Fibroblast of peridontal ligament (primary cell): ENCODE results near the gene OTOA.
"Not testable (repeated sequence)": the region's sequence is repeated elsewhere in the genome, so short reads cannot be mapped to it uniquely, and the experiment has no call there.

ENCODE experiments used
- DNase-seq: peaks from one replicate; pipeline ENCODE4 v3.0.0-alpha.2; 2010; ENCODE audit errors: extremely low read depth

The OTOA gene

GRCh38 chr16:21674456-21674855 lies 10.7 kb downstream of the OTOA start:
- DNase-seq, result not testable (repeated sequence)

DNA sequence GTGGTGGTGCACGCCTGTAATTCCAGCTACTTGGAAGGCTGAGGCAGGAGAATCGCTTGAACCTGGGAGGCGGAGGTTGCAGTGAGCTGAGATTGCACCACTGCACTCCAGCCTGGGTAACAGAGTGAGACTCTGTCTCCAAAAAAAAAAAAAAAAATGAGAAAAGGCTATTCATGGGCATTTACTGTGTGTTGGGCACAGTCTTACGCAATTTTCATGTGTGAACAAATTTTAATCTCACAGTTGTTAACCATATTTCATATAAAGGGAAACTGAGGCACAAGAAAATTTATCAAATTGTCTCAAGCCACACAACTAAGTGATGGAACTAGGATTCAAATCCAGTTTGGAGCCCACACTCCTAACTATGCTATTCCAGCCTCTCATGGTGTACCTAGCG lies 16.9 kb downstream of the OTOA start:
- not testable (repeated sequence) for DNase-seq

- DNase-seq, result no peak
Observed at GRCh38 chr16:21683184-21683583, 19.4 kb downstream of the OTOA start.

- DNase-seq, result no peak
Observed at GRCh38 chr16:21684199-21684598, 20.4 kb downstream of the OTOA start.

- DNase-seq, result no peak
Observed at GRCh38 chr16:21685034-21685455, 21.3 kb downstream of the OTOA start.

GRCh38 chr16:21689107-21689506 lies 25.3 kb downstream of the OTOA start:
- no peak for DNase-seq

GRCh38 chr16:21690967-21691366 lies 27.2 kb downstream of the OTOA start:
- not testable (repeated sequence) for DNase-seq

- no peak for DNase-seq
Observed at GRCh38 chr16:21694609-21695008, 30.8 kb downstream of the OTOA start.

DNA sequence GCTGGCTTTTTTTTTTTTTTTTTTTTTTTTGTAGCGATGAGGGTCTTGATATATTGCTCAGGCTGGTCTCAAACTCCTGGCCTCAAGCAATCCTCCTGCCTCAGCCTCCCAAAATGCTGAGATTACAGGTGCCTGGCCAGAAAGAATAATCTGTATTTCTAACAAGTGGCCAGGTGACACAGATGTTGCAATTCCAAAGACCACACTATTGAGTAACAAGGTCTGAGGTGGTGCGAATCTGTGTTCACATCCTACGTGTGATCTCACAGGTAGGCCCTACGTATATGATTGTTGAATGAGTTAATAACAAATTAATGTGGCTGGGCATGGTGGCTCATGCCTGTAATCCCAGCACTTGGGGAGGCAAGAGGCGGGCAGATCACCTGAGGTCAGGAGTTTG lies 33.3 kb downstream of the OTOA start:
- no peak for DNase-seq

DNA sequence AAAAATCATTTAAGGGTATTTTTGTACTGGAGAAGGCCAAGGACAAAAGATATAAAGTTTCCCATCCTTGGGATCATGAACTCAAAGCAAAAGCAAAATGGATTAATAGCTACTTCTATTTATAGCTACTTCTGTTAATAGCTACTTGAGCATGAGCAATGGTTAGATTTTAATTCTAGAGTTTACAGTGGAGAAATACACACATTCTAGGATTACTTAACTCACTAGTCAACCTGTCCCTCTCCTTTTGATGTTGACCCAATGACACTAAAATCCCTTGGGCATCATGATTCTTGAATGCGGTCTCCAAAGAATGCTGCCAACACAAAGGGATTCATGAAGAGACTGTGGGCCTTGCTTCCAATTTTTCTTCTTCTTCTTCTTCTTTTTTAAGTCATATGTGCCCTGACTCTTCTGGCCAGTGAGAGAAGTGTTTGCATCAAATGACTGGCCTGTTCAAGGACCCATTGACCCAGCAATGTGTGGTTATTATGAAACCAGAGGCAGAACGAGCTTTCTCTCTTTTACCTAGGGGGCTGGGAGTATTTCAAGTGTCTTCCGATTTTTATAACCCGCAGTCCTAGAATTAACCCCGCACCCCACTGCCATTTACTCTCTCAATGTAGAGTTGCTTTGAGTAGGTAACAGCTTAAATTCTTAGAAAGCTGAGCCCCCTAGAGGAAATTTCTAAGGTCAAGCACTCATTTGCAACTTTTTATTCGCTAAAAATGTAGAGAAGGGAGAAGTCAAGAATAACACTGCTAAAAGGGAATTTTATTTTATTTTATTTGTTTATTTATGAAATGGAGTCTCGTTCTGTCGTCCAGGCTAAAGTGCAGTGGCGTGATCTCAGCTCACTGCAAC lies 34.6 kb downstream of the OTOA start:
- DNase-seq, result no peak

- DNase-seq, result no peak
Observed at GRCh38 chr16:21701271-21701670, 37.5 kb downstream of the OTOA start.

- DNase-seq, result no peak
Observed at GRCh38 chr16:21702276-21702675, 38.5 kb downstream of the OTOA start.

DNA sequence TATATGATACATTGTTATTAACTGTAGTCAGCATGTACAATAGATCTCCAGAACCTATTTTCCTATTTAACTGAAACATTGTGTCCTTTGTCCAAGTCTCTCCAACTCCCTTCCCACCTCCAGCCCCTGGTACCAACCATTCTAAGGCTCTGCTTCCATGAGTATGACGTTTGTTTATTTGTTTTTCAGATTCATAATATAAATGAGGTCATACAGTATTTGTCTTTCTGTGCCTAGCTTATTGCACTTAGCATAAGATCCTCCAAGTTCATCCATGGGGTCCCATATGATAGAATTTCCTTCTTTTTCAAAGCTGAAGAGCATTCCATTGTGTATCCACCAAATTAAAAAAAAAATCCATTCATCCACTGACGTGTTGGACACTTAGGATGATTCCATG lies 39.4 kb downstream of the OTOA start:
- no peak for DNase-seq

DNA sequence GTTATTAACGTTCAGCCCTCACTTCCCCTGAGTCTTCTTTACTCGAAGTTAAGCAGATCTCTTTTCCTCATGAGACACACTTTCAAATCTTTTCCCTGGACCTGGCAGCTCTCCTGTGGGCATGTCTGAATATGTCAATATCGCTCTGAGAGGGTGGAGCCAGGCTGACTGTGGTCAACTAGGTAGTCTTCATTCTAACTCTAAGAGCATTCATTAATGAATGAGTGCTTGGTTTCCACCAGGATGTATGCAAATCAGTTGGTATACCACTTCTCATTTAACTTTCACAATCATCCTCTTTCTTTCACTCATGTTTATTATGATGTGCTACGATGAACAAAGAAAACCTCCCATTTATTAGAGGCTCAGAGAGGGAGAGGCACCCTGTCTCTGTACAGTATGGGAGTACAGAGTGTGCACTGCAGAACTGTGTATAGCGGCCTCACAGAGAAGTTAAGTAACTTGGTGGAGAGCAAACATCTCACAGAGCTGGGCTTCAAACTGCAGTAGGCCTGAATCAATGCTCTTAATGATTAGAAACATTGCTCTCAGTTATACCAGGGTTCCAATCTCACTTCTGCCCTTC lies 39.9 kb downstream of the OTOA start:
- no peak for DNase-seq

DNA sequence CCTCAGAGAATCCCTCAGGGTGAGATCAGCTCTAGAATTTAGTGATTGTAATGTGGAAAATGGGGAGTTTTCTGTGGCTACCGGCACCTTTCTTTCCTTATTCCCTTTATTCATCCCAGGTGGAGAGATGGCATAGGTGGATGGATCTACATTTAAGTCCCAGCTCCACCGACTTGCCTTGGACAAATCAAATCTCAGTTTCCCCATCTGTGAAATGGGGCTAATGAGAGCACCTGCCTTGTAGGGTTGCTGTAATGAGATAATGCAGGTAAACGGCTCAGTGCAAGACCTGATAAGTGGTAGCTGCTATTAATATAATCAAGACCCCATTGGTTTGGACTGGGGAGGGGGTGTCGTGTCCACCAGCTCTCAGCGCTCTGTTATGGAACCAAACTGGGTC lies 40.5 kb downstream of the OTOA start:
- DNase-seq, result no peak

DNA sequence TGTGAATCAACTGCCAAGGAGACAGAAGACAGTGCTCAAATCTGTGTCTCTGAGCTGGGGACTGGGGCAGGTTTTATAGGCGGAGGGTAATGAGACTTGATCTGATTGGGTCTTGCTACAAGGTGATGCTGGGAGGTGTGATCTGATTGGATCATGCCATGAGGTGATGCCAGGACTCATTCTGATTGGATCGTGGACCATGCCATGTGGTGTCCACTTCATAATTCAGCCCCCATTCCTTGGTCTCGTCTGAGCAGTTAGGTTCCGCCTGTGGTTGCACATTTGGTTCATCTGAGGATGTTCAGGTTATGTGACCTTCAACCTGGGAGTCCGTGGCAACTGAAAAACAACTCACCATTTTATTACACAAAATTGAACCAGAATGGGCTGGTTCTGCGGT lies 41.0 kb downstream of the OTOA start:
- no peak for DNase-seq

DNA sequence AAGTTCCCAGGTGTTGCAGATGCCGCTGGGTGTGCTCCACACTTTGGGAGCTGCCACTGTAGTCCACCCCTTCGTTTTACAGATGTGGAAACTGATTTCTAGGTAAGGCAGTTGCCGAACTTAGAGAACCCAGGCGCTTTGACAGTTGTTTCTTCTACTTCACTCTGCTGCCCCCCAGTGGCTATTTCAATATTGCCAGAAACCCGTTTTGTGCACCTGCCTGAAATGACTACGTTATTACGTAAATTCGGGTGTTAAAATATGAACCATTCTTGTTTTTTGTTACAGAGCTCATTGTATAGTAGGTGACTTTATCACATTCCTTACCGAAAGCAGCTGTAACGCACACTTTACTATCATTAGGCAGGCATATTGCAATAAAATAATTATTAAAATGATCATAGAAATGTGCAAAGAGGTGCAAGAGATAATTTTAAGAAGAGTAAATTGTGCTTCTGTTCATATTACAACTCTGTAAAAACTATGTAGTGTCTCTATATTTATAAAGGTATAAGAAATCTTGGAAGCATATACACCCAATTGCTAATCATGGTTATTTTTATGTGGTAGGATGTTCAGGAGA lies 44.9 kb downstream of the OTOA start:
- peak; percentile 75 for DNase-seq

- DNase-seq, result no peak
Observed at GRCh38 chr16:21710938-21711337, 47.2 kb downstream of the OTOA start.

DNA sequence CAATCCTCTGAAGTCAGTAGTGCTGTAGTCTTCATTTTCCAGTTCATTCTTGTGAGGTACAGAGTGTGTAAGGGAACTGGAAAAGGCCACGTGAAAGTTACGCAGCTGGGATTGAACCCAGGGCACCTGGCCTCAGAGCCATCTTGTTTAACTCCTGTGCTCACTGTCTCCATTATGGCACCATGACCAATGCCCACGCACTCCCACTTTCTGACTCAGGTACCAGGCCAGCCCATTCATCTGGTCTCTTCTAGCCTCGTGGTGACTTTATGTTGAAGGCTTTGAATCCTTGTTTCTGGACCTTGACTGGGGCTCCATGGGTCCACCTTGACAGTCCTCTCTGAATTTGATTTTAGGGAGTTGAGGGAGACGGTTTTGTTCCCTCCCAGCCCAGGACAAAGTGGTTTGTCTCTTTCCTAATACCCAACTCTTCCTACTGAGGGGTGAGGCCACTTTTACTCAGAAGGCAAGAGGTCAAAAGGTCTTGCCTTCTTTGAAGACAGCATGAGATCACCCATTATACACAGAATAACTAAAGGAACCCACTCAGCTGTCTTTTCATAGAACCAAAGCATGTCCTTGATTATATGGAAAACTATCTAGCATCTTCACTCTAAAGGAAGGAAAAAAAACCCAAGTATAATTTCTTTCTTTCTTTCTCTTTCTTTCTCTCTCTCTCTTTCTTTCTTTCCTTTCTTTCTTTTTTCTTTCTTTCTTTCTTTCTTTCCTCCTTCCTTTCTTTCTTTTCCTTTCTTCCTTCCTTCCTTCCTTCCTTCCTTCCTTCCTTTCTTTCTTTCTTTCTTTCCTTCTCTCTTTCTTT lies 50.0 kb downstream of the OTOA start:
- no peak for DNase-seq

DNA sequence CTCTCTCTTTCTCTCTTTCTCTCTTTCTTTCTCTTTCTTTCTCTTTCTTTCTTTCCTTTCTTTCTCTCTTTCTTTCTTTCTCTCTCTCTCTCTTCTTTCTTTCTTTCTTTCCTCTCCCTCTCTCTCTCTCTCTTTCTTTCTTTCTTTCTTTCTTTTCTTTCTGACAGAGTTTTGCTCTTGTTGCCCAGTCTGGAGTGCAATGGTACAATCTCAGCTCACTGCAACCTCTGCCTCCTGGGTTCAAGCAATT lies 50.5 kb downstream of the OTOA start:
- DNase-seq, result not testable (repeated sequence)

DNA sequence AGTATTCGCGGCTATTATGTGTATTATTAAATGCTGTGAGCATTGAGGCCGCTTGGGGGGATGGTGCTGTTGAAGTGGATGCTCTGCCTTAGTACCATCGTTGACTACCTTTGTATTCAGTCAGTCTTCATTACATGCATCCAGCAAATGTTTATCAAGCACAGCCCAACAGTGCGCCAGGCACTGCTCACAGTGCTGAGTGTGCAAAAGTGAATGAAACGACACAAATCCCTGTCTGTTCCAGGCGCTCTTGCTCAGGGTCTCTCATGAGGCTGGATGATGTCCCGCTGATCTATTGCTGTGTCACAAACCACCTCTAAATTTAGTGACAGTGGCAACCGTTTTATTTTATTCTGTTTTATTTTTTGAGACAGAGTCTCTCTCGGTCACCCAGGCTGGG lies 53.8 kb downstream of the OTOA start:
- no peak for DNase-seq

GRCh38 chr16:21719283-21719682 lies 55.5 kb downstream of the OTOA start:
- DNase-seq, result no peak

DNA sequence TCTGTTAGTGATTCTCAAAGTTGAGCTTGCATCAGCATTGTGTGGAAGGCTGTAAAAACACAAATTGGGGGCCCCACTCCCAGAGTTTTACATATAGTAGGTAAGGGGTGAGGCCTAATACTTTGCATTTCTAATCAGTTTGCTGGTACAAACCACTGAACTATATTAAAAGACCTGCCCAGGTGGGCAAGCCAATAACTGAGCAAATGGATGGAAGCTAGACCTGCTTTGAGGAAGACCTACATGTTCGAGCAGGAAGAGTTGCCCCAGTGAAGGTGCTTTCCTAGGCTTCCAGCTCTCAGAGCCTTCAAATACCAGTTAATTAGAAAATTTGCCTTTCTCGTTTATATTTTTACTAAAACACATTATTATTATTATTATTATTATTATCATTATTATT lies 56.8 kb downstream of the OTOA start:
- DNase-seq, result no peak
